GM20000 (cell line): ENCODE measurements around the gene MRAS.
A peak's percentile ranks its signal among the peaks of the same experiment; 100 is the strongest.

ENCODE experiments used
- DNase-seq: peaks from one replicate; pipeline ENCODE4 v3.0.0; 2012; ENCODE audit warnings: low spot score
- CTCF ChIP-seq: IDR thresholded peaks from 2 replicates; pipeline ENCODE4 v1.5.1; 2012; ENCODE audit warnings: mild to moderate bottlenecking, control low read depth; ENCODE audit errors: extremely low read depth, missing control alignments

Gene MRAS

DNA sequence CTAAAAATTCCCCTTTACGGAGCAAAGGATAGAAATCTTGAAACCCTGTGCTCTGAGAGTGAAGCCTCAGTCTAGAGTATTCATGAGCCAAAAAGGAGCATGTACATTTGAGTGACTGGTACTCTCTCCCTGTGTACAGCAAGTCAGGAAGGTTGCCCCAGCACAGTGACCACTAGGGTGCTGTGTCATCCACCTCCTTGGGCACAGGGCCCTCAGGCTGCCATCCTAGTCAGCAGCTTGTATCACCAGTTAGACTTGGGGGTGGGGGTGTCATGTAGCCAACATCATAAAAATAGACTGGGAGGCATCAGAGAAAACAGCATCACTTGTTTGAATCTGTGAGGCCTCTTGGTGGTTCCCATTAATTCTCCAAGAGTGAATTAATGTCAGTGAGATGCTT is 30.7 kb upstream of the MRAS start:
- TF ChIP-seq CTCF, result no peak
- no peak for DNase-seq

GRCh38 chr3:138323971-138324370 is 24.4 kb upstream of the MRAS start:
- DNase-seq, result no peak

GRCh38 chr3:138325990-138326389 is 22.4 kb upstream of the MRAS start:
- DNase-seq, result no peak
- TF ChIP-seq CTCF, result no peak

More at GRCh38 chr3:138323971-138324370, 24.4 kb upstream of the MRAS start:
- TF ChIP-seq CTCF, result no peak

DNA sequence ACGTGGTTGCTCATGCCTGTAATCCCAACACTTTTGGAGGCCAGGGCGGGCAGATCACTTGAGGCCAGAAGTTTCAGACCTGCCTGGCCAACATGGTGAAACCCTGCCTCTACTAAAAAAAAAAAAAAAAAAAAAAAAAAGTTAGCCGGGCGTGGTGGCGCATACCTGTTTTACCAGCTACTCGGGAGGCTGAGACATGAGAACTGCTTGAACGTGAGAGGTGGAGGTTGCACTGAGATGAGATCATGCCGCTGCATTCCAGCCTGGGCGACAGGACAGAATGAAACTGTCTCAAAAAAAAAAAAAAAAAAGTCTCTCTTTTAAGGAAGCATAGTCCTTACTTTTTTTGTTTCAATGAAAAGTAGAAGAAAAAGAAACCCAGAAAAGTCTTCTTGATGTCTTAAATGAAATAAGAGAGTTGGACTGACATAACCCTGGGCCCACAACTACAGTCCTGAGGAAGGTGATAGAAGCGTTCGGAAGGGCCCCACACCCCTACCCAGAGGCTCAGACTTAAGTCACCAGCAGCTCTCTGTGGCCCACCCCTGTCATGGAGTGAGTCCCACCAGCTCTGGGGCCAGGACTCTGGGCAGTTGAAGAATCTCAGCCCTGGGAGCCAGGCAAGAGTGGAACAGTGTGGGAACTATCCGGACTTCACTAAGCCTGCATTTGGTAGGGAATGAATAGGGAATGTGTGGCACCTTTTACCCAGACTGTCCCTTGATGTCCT is 21.3 kb upstream of the MRAS start:
- no peak for DNase-seq
- no peak for TF ChIP-seq CTCF

DNA sequence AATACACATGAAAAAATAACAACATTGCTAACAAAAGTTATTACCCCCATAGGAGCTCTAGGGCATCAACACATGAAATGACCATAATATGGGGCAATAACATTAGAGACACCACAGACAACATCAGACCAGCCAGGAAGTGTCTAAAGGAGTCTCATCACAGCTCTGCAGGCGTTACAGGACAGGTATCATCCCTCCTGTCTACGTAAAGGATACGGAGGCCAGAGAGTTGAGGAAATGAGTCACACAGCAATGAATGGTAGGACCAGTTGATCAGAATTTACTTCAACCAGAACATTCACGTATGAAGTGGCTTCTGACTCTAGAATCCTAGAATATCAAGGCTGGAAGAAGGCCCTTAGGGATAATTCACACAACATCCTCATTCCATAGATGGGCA is 20.5 kb upstream of the MRAS start:
- no peak for DNase-seq
- no peak for TF ChIP-seq CTCF

- no peak for DNase-seq
- no peak for TF ChIP-seq CTCF
These were observed 20.0 kb upstream of the MRAS start for GRCh38 chr3:138328341-138328740.

DNA sequence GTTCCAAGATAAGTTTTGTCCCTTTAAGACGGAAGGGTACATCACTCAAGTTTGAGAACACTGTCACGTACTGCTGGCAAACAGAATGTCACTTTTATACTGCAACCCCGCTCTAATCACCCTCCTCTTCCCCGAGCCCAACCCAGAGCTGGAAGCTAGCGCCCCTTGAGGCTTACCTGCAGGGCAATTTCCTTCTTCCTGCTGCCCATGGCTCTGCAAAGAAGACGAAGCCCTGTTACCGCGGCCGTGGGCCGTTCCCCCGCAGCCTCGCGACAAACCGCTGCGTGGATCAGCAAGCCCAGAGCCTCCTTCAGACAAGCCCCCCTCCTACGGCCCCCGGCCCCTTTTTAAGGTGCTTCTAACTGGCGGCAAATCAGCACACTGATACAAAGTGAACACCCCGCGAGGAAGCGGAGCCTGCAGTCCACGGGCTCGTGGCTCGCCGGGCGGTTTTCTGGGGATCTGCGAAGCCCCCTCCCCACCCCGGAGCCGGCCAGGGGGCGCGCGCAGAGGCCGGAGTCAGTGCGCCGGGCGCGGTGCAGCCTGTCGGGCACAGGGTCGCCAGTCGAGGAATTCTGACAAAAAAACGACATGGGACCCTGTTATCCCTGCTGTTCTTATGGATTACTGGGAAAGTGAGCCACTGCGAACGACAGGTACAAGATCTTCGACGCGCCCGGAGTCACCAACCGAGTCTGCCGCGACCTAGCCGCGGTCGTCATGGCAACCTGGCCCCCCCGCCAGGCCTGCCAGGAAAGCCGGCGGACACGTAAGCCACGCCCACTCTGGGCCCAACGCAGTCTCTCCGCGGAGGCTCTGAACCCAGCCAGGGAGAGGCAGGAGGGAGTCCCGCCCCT is 19.0 kb upstream of the MRAS start, which contains the start of gene NME9:
Gene NME9 (minus strand): TSS at position 725 of the 857 bp plus-strand sequence. CDS start 516 bp downstream, at position 209.
- peak; percentile 72 for TF ChIP-seq CTCF
- DNase-seq, result peak; percentile 82
